OCI-LY1 (cell line): ENCODE results near the gene PNLDC1.

Source experiments
- EZH2 ChIP-seq: fragments of 200-600 bp; sonication (generic), shearing (Covaris generic); IDR thresholded peaks from 2 replicates; pipeline ENCODE4 v1.8.0; 2017; ENCODE audit warnings: borderline replicate concordance, mixed run types, mild to moderate bottlenecking, antibody characterized with exemption, low read length, moderate library complexity, mixed read lengths
- TF ChIP-seq, protein P1 (sequence below): fragments of 200-600 bp; sonication (generic), shearing (Covaris generic); IDR thresholded peaks from 2 replicates; pipeline ENCODE4 v1.5.1; 2017; ENCODE audit warnings: mild to moderate bottlenecking, antibody characterized with exemption, low read length, moderate library complexity, mixed read lengths

DNA sequence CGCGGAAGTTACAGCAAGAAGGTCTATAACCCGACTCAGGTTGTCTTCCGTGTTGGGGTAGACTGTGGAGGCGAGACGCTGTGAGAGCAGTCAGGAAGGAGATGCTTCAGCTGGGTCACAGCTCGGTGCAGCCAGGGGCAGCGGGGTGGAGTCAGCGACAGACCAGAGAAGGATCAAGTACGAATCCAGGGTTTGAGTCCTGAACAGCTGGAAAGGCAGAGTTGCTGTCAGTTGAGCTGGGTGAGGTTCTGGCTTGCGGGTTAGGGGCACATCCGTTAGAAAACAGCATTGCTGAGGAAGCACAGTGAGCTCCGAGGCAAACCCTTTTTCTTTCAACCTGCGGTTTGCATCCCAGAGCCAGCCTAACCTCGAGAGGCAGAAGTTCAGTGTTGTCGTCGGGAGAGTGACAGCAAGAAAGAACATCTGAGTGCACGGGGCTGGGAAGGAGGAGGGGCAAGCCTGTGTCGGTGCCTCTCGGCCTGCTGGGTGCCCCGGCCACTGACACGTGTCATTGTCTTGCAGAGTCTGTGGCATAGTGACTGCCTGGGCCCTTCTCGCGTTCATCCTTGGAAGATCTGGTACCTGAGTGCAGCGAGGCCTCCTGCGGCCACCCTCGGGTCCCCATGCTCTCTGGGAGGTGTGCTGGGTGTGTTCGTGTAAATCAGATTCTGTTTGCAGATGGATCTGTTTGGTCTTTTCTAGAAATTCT, 20.0 kb downstream of the PNLDC1 start:
- TF ChIP-seq, protein P1, sequence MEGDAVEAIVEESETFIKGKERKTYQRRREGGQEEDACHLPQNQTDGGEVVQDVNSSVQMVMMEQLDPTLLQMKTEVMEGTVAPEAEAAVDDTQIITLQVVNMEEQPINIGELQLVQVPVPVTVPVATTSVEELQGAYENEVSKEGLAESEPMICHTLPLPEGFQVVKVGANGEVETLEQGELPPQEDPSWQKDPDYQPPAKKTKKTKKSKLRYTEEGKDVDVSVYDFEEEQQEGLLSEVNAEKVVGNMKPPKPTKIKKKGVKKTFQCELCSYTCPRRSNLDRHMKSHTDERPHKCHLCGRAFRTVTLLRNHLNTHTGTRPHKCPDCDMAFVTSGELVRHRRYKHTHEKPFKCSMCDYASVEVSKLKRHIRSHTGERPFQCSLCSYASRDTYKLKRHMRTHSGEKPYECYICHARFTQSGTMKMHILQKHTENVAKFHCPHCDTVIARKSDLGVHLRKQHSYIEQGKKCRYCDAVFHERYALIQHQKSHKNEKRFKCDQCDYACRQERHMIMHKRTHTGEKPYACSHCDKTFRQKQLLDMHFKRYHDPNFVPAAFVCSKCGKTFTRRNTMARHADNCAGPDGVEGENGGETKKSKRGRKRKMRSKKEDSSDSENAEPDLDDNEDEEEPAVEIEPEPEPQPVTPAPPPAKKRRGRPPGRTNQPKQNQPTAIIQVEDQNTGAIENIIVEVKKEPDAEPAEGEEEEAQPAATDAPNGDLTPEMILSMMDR = no peak
- TF ChIP-seq EZH2 = no peak
